ENCODE results near the gene HMSD.

- TF ChIP-seq CTCF (conservative IDR thresholded peaks at IDR 0.05; ENCODE audit: low read depth in 2 of 2) (no peak), EZH2 (IDR thresholded peaks at IDR 0.05; ENCODE audit: low read depth, unreplicated experiment) (no peak), REST (IDR thresholded peaks at IDR 0.05; ENCODE audit: unreplicated experiment) (no peak), ETS1 (IDR thresholded peaks at IDR 0.05) (no peak), ZNF462 (CRISPR knock-in tag; IDR thresholded peaks at IDR 0.05) (no peak), EZH2phosphoT487 (IDR thresholded peaks at IDR 0.05; ENCODE audit: unreplicated experiment) (no peak), POLR2AphosphoS5 (IDR thresholded peaks at IDR 0.05; ENCODE audit: low read depth) (no peak), JUNB (IDR thresholded peaks at IDR 0.05; ENCODE audit: unreplicated experiment) (no peak), CREB1 (CRISPR knock-in tag; IDR thresholded peaks at IDR 0.05; ENCODE audit: low read depth) (no peak), NANOG (IDR thresholded peaks at IDR 0.05; ENCODE audit: borderline replicate concordance) (no peak), STAT1 (IDR thresholded peaks at IDR 0.05; ENCODE audit: unreplicated experiment) (no peak), ZNF331 (CRISPR knock-in tag; IDR thresholded peaks at IDR 0.05; ENCODE audit: low read depth) (no peak), ZNF114 (CRISPR knock-in tag; IDR thresholded peaks at IDR 0.05) (no peak)
These were observed 39.2 kb upstream of the HMSD start for GRCh38 chr18:63909870-63910269.
